AML-193 (cell line): ENCODE data around the gene KLHL34.

Source experiments
- DNase-seq, 2 experiments: peaks; one replicate each; lab custom pipeline; 2025; lab: John Stamatoyannopoulos, UW

The KLHL34 gene, protein sequence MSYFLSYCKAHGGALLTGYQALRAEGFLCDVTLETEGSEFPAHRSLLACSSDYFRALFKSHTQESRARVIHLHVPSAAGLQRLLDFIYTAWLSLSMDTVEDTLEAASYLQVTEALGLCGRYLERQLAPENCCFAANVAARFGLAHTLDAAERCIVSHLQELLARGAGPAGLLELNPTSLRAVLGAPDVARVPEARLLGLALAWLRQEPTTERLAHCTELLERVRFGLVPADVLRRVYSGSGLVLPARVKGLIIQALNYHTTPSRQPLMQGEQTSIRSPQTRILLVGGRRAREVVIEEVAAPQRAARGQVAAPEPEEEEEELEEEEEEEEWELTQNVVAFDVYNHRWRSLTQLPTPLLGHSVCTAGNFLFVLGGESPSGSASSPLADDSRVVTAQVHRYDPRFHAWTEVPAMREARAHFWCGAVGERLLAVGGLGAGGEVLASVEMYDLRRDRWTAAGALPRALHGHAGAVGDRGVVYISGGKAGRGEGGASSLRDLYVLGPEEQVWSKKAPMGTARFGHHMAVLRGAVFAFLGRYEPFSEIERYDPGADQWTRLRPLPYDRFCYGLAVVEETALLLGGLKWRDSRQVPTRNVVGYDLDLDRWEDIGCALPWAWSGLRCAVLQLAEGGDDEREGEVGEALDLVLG

GRCh38 chrX:21658152-21658737, at the start of gene KLHL34:
KLHL34 (minus strand) TSS chrX:21658330; CDS start chrX:21657788, 542 bp downstream.
- DNase-seq = no peak

DNA sequence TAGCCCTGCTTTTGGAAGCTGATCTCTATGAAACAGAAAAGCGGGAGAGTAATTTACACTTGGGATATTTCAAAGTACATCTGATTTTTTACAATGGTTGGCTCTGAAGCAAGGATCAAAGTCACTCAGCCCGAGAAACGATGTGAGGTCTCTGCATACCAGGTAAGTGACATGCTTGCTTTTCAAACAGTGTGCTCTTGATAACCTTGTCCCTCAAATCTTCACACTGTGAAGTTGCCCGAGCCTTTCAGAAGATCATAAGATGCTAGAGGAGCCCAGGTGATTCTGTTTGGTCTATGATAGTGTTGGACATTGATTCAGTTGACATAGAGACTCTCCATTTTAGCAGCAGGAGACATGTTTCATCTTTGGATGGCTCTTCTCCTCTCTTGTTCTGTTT, 47.1 kb upstream of the KLHL34 start:
- DNase-seq = no peak

DNA sequence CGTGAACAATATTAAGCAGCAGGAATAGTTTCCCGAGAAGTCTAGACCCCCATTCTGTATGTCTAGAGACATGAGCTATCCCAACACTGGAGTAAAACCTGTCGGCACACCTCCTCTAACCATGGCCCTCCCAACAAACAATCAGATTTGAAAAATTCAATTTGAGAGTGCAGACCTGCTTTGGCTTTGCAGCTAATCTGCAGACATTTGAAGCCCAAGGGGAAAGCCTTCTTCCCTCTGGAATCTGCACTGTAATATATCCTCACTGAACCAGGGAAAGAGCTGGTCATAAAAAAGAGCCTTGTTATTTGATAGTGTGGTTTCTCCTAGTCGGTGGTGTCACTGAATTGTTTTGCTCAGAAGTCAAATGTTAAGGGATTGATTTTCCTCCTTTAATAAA, 44.6 kb upstream of the KLHL34 start:
- DNase-seq = no peak

- no peak for DNase-seq
These were observed 42.8 kb upstream of the KLHL34 start for GRCh38 chrX:21700967-21701366.

DNA sequence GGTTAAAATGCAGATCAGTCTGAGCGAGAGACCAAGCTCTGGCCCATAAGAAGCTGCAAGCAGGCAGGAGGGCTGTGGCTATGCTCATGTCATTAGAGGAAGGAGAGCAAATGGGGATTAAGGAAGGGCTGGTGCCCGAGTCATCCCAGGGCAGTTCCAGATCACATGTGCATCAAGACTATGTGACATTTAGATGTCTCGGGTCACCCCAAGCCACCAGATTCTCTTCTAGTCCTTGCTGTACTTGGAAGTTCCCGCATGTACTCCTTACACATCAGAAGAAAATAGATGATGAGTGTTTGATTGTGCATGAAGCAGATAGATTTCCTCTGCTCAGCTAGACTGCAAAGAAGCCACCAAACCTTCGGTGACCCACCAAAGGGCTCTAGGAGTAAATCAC, 42.1 kb upstream of the KLHL34 start:
- DNase-seq = no peak

- DNase-seq = no peak
These were observed 41.0 kb upstream of the KLHL34 start for GRCh38 chrX:21699136-21699535.

GRCh38 chrX:21698272-21698671, 40.1 kb upstream of the KLHL34 start:
- DNase-seq = no peak

- DNase-seq = no peak
These were observed 33.4 kb upstream of the KLHL34 start for GRCh38 chrX:21691512-21692018.

DNA sequence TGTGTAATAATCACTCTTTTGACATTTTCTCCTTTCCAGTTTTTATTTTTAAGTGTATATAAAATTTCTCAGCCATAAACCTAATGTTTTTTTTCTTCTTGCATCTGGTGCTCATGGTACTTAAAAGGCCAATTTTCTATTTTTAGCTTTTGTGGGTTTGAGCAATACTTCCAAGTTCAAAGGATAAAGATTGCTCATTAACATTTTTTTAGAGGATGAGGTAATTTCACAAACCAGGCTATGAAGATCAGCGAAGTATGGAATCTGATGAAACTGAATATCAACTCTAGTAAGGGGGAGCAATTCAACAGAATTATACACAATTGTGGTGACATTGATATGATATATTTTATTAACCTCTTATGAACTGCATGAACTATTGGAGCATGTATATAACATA, 25.8 kb upstream of the KLHL34 start:
- DNase-seq = no peak

DNA sequence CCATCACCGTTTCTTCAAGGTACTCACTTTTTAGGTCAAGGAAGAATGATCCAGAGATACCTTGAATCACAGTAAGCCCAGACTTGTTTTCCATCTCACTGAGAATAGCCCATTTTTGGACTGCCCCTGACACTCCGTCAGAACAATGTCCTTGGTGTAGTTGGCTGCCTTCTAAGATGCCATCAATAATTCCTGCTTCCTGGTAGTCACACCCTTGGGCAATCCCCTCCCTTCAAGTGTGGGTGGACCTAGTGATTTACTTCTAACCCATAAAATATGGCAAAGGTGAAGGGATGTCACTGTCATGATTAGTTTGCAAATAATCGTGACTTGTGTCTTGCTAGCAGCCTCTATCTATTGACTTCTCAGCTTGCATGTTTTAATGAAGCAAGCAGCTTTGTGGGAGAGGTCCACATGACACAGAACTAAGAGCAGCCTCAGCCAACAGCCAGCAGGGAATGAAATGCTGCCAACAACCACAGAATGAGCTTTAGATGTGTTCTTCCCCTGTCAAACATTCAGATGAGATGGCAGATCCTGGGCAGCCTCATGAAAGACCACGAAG, 20.0 kb upstream of the KLHL34 start:
- no peak for DNase-seq

DNA sequence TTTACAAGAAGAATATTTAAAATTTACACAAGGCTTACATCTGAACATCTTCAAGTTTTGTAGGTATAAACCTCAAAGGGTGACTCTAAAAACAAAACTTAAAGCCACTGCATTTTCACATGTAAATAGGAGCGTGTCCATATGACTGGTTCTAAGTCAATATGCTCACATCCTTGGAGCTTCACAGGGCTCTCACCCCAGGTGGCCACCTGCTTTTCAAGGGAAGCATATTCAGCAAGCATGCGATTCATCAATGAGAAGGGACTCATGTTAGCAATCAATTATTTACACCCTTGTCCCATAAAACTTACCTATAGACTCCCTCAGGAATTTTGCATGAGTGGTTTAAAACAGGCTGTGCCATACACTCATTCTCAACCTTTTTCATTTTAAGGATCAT, 17.8 kb upstream of the KLHL34 start:
- DNase-seq = no peak

- no peak for DNase-seq
These were observed 16.5 kb upstream of the KLHL34 start for GRCh38 chrX:21674430-21675186.

- no peak for DNase-seq
These were observed 8.5 kb upstream of the KLHL34 start for GRCh38 chrX:21666679-21667078.

GRCh38 chrX:21666252-21666651, 8.1 kb upstream of the KLHL34 start:
- no peak for DNase-seq

GRCh38 chrX:21662761-21663160, 4.6 kb upstream of the KLHL34 start:
- DNase-seq = no peak

DNA sequence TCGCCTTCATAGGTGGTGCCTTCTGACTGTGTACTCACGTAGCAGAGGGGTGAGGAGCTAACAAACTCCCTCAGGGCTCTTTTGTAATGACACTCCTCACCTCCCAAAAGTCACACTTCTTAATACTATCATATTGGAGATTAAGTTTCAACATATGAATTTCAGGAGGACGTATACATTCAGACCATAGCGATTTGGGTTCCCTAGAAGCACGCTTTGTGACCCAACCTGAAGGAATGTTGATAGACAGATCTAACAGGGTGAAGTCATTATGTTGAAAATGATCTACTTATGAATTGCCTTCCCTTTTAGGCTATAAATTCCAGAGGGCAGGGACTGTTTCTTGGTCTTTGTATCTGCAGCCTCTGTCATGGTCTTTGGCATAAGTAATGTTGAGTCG, 3.2 kb upstream of the KLHL34 start:
- DNase-seq = no peak

DNA sequence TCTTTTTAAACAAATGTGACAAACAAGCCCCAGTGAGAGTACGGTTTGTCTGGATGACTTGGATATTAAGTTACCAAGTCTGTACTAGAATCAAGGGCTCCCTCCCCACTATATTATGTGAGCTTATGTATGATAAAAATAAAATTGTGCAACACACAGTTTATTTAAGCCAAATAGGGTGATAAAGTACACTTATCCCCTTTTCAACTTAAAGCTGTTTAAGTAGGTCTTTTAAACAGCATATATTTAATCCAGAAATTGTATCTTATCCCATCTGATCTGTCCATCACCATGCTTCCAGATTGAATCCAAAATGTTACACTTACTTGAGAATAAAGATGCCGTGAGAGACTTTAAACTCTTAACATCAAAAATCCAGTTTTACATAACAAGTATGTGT, 2.0 kb upstream of the KLHL34 start:
- DNase-seq = no peak

GRCh38 chrX:21659320-21659719, 1.2 kb upstream of the KLHL34 start:
- no peak for DNase-seq

DNA sequence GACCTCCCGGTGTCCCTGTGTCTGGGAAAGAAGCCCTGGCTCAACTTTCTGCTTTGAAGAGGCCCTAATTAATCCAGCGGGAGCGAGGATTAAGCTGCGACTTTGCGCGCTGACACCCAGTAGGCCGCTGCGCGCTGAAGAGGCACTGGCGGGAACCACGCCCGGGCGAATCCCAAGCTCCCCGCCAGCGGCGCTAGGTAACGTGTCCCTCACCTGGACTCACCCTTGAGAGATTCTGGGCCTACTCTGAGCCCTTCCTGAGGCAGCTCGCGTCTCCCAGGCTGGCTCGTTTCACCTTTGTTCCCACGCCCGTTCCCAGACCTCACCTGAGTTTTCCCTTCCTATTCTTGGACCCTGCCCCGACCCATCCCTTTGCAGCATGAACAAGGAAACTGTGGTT, 616 bp upstream of the KLHL34 start:
- DNase-seq = no peak

- DNase-seq = no peak
These were observed 595 bp downstream of the KLHL34 start for GRCh38 chrX:21657318-21658151.
